Stimulated activated naive CD4-positive, alpha-beta T cell treated with Interleukin-2 at 50 U/mL for 16 hours (primary cell): Measurements from ENCODE around the gene ATR.

ENCODE experiments used
- DNase-seq: peaks from one replicate; lab custom pipeline; 2025; lab: John Stamatoyannopoulos, UW

ATR gene

DNA sequence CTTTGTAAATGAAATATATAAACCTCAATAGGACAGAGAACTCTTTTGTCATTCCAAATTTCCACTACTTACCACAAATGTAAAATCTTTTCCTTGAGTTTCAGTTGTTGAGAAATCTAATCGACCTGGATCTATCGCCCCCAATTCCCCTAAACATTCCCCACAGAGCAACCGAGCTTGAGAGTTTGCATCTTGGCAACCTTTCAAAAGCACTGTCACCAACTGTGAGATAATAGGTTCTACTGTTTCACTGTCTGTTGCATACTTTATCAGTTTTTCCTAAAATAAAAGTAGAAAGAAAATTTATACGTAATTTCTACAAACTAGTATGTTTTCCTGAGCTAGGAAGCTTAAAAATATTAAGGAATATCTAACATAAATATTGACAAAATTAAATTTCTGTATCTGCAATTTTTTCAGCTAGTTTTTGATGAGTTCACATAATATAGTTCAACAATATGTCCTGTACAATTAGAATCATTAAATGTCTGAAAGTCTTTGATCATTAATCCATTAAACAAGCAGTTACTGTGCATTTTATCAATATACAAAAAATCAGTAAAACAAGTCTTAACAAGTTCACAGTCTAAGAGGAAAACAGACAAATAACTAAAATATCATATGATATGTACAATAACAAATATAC, 54.5 kb downstream of the ATR start:
- DNase-seq: no peak

- DNase-seq: no peak
Observed at GRCh38 chr3:142509079-142509478, 69.5 kb downstream of the ATR start.

DNA sequence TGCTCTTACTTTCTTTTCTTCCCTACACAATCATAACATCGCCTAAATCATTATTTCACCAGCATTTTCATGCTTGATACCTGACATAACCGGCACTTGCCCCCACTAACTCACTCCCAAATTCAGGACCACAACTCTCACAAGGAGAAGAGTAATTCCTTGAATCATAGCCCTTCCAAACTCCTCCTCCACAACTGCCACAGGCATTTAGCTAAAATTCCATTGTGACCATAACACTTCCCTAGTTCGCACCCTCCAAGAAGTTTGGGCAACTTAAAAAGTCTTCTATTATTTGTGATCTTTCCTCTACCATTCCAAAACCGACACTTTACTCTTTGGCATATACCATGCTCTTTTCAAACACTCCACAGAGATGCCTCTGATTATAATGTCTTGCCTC, 71.3 kb downstream of the ATR start:
- DNase-seq: no peak

- DNase-seq: no peak
Observed at GRCh38 chr3:142502187-142502985, 76.1 kb downstream of the ATR start.

GRCh38 chr3:142501004-142501926, 77.3 kb downstream of the ATR start:
- DNase-seq: no peak

- DNase-seq: no peak
Observed at GRCh38 chr3:142500211-142500610, 78.3 kb downstream of the ATR start.

DNA sequence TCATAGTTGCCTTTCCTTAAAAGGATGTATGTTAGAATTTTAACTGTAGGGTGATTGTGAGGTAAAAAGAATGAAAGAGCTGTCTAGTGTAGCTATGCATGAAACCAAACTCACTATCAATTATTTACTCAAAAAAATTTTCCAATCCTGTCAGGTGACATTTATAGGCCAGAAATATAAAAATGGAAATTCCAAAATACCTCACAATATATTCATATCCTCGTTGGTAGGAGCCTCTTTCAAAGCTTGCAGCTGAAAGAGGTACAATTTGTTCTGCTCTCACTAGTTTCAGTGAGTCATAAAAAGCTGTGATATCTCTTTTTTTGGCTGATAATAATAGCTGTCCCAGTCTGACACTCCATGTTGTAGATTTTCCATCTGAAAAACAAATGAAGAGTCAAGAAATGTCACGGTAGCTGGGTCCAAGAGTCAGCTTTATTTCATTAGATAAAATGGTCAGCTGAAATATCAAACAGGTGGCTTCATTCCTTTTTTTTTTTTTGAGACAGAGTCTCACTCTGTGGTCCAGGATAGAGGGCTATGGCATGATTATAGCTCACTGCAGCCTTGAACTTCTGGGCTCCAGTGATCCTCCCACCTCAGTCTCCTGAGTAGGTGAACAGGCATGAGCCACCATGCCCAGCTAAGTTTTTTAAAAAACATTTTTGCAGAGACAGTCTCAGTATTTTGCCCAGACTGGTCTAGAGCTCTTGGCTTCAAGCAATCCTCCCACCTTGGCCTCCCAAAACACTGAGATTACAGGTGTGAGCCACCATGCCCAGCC, 79.9 kb downstream of the ATR start:
- no peak for DNase-seq

- DNase-seq: no peak
Observed at GRCh38 chr3:142497729-142498128, 80.8 kb downstream of the ATR start.

- no peak for DNase-seq
Observed at GRCh38 chr3:142495103-142495502, 83.4 kb downstream of the ATR start.

DNA sequence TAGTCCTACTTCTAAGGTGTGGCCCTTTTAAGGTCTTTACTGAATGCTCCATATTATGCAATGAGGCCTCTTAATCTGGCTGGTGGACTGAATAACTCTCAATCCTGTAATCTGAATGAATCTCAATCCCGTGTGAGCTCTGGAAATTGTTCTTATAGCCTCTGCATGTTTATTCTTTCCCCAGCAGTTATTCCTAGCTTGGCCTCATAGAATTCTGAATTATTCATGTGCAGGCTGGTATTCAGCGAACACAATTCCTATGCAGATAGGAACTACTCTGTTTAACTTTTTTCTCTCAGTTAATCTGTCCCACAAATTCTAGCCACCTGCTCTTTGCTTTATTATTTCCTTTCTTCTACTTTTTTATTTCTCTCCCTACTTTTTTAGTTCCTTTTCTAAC, 86.3 kb downstream of the ATR start:
- DNase-seq: no peak

DNA sequence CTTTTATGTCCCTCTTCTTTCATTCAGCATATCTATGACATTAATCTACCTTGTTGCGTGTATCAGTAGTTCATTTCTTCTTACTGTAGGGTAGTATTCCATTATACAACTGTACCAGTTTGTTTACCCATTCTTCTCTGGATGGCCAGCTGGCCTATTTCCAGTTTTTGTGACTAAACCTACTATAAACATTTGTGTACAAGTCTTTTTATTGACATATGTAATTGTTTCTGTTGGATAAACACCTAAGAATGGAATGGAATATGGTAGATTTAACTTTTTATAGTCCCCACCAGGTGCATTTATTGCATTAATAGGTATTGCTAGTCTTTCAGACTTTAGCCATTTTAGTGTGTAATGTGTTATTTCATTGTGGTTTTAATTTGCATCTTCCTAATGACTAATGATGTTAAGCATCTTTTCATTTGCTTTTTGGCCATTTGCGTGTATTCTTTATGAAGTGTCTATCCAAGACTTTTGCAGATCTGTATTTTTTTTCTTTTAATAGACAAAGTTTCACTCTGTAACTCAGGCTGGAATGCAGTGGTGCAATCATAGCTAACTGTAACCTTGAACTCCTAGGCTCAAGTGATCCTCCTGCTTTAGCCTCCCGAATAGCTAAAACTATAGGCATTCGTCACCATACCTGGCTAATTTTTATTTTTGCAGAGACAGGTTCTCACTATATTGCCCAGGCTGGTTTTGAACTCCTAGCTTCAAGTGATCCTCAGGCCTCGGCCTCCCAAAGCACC, 88.8 kb downstream of the ATR start:
- DNase-seq: no peak

DNA sequence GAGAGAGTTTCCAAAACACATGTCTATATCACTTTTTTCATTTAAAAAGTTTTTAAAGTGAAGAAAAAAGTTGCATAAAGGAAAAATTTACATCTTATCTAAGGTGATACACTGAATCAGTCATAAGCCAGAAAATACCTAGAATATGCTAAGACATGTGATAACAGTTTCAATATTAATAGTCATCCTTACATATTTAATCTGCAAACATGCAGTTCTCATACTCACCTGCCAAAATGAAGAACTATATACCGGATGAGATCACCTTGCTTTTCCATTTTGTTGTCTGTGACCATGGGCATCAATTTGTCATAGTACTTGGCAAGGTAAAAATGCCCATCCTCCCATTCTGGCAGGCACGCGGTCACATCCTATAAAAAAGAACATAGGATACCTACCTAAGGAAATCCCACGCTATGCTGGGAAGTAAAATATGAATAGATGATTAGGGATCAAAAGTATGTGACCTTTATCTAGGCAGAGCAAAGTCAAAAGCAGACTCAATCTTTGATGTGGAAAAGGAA, 93.6 kb downstream of the ATR start:
- no peak for DNase-seq

DNA sequence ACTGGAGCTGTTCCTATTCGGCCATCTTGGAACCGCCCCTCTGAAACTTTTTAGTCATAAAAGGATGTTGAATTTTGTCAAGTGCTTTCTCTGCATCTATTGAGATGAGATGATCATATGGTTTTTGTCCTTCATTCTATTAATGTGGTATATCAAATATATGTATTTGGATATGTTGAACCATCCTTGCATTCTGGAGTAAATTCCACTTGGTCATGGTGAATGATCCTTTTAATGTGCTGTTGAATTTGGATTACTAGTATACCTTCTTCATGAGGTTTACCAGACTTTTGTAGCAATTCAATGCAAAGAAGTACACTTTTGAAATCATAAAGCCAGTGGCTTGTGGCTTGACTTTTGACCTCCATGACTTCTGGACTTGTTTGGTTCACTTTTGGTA, 97.3 kb downstream of the ATR start:
- DNase-seq: no peak

- no peak for DNase-seq
Observed at GRCh38 chr3:142470826-142471225, 107.7 kb downstream of the ATR start.

DNA sequence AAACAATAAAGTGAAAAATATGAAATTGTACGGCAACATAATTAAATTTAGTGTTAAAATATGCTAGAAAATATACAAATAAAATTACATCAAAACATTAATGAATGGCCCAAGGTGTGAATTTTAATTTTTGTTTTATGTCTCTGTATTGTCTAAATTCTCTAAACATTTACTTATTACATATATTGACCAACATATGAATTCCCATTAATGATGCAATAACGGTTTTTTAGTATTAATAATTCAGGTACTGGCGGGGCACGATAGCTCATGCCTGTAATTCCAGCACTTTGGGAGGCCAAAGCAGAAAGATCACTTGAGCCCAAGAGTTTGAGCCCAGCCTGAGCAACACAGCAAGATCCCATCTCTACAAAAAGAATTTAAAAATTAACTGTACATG, 110.1 kb downstream of the ATR start:
- no peak for DNase-seq

- DNase-seq: no peak
Observed at GRCh38 chr3:142467768-142468167, 110.8 kb downstream of the ATR start.

DNA sequence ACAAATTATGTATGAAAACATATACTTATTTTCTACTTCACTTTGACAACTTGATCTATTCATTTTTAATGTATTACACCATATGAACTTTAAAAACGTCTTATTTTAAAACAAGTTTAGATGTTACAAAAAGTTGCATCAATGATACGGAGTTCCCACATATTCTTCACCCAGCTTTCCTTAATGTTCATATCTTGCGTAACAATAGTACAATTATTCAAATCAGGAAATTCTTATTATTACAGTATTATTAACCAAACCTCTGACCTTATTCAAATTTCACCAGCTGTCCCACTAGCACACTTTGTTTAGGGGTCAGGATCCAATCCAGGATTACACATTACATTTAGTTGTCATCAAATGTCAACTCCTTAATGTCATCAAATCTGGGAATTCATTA, 117.8 kb downstream of the ATR start:
- no peak for DNase-seq

DNA sequence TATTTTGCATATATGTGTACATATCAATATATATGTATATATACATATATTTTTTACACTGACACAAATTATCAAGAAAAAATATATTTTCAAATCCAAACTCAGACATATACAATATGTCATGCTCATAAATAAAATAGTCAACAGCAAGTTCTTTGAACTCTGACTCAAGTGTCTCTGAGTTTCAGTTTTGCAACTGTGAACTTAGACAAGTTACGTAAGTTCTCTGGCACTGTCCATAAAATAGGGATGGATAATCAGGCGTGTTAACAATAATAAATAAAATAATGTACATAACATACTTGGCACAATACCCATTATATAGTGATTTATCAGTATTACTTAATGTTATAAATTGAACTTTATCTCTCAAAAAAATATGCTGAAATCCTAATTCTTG, 118.6 kb downstream of the ATR start:
- DNase-seq: no peak

DNA sequence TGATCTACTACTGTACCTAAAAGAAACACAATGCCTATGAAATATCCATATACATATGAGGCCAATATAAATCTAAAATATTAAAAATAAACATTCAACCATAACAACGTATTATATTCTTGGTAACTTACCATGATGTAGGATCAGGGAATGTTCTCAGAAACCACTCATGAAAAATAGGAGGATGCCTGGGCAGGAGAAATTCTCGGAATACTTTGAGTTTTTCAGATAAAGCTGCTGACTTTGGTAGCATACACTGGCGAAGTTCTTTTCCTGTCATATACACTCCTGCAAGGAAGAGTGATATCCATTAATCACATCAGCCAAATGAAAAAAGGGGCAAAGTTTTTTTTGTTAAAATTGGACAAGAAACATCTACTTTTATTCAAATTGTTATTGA, 119.4 kb downstream of the ATR start:
- no peak for DNase-seq

DNA sequence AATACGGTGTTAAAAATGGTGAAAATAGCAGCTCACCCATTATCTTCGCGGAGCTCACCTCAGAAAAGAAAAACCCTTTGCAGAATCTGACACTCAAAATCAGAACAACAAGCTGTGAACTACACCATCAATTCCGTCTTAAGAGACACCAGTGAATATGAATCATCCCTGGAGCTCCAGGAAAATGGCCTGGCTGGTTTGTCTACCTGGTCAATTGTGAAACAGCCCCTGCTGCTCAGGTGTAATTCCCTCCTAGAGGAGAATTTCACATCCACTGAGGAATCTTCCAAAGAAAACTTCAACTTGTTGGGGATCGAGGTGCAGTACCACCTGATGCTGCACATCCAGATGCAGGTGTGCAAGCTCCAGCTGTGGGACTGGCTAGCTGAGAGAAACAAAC, 127.7 kb downstream of the ATR start:
- DNase-seq: no peak

DNA sequence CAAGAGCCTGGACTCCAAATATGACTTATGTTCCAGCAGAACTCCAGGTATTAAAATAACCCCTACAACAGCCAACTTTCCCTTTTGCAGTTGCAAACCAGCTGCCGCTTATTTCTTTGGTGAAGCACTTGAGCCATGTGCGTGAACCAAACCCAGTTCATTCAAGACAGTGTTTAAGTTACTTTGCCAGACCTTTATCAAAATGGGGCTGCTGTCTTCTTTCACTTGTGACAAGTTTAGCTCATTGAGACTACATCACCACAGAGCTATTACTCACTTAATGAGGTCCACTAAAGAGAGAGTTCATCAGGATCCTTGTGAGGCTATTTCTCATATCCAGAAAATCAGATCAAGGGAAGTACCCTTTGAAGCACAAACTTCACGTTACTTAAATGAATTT, 128.3 kb downstream of the ATR start:
- DNase-seq: no peak
